Urothelium cell line (cell line): ENCODE measurements around the gene RBM19.

Experiments used
- DNase-seq: peaks from one replicate; pipeline ENCODE4 v3.0.0; 2011; ENCODE audit warnings: low spot score, mixed read lengths
- FAIRE-seq: peaks from 2 replicates; lab custom pipeline; 2011; peaks lifted over from hg19 to GRCh38; lab: Jason Lieb, UNC

RBM19 gene

GRCh38 chr12:113838896-113839295, 127.2 kb downstream of the RBM19 start:
- DNase-seq (no peak), FAIRE-seq (no peak)

GRCh38 chr12:113837528-113838296, 128.4 kb downstream of the RBM19 start:
- DNase-seq, result no peak
- FAIRE-seq, result no peak

GRCh38 chr12:113837084-113837483, 129.0 kb downstream of the RBM19 start:
- no peak for DNase-seq
- FAIRE-seq, result no peak

GRCh38 chr12:113835896-113836295, 130.2 kb downstream of the RBM19 start:
- FAIRE-seq (no peak), DNase-seq (no peak)

- FAIRE-seq, result no peak
- DNase-seq, result no peak
Measured at GRCh38 chr12:113835433-113835832, 130.7 kb downstream of the RBM19 start.

- FAIRE-seq, result no peak
- DNase-seq, result no peak
Measured at GRCh38 chr12:113833422-113833821, 132.7 kb downstream of the RBM19 start.

- DNase-seq (no peak), FAIRE-seq (no peak)
Measured at GRCh38 chr12:113831476-113831875, 134.6 kb downstream of the RBM19 start.

GRCh38 chr12:113831016-113831415, 135.1 kb downstream of the RBM19 start:
- FAIRE-seq, result no peak
- DNase-seq, result no peak

GRCh38 chr12:113829212-113829611, 136.9 kb downstream of the RBM19 start:
- DNase-seq (no peak), FAIRE-seq (no peak)

- DNase-seq, result no peak
- no peak for FAIRE-seq
Measured at GRCh38 chr12:113827539-113828114, 138.5 kb downstream of the RBM19 start.

- no peak for DNase-seq
- no peak for FAIRE-seq
Measured at GRCh38 chr12:113826805-113827538, 139.2 kb downstream of the RBM19 start.

GRCh38 chr12:113825705-113826104, 140.4 kb downstream of the RBM19 start:
- FAIRE-seq (no peak), DNase-seq (no peak)

- FAIRE-seq (no peak), DNase-seq (no peak)
Measured at GRCh38 chr12:113823816-113824215, 142.3 kb downstream of the RBM19 start.

- no peak for DNase-seq
- no peak for FAIRE-seq
Measured at GRCh38 chr12:113823016-113823415, 143.1 kb downstream of the RBM19 start.

GRCh38 chr12:113820842-113821241, 145.3 kb downstream of the RBM19 start:
- DNase-seq (no peak), FAIRE-seq (no peak)

GRCh38 chr12:113820309-113820708, 145.8 kb downstream of the RBM19 start:
- DNase-seq (no peak), FAIRE-seq (no peak)

GRCh38 chr12:113819495-113819894, 146.6 kb downstream of the RBM19 start:
- no peak for FAIRE-seq

GRCh38 chr12:113818833-113819232, 147.3 kb downstream of the RBM19 start:
- FAIRE-seq (no peak), DNase-seq (peak; percentile 16)

More at GRCh38 chr12:113819495-113819894, 146.6 kb downstream of the RBM19 start:
- DNase-seq, result no peak

- FAIRE-seq (no peak), DNase-seq (no peak)
Measured at GRCh38 chr12:113818283-113818682, 147.8 kb downstream of the RBM19 start.

GRCh38 chr12:113816866-113817265, 149.3 kb downstream of the RBM19 start:
- no peak for DNase-seq
- FAIRE-seq, result no peak

GRCh38 chr12:113815031-113815430, 151.1 kb downstream of the RBM19 start:
- FAIRE-seq, result no peak
- DNase-seq, result no peak

GRCh38 chr12:113813229-113813541, 152.9 kb downstream of the RBM19 start:
- DNase-seq, result no peak
- no peak for FAIRE-seq
